WI38 (cell line): ENCODE data around the gene EIF4E2.

Source experiments
- H3K4me3 ChIP-seq: 2 replicates; pipeline ENCODE4 v1.5.1; 2011; ENCODE audit warnings: low read depth, mild to moderate bottlenecking, control low read depth, low read length
- TF ChIP-seq, protein P1 (sequence below): IDR thresholded peaks from 2 replicates; pipeline ENCODE4 v1.5.1; 2012; ENCODE audit warnings: low read depth, mild to moderate bottlenecking, control low read depth, low read length

The EIF4E2 gene, protein sequence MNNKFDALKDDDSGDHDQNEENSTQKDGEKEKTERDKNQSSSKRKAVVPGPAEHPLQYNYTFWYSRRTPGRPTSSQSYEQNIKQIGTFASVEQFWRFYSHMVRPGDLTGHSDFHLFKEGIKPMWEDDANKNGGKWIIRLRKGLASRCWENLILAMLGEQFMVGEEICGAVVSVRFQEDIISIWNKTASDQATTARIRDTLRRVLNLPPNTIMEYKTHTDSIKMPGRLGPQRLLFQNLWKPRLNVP

DNA sequence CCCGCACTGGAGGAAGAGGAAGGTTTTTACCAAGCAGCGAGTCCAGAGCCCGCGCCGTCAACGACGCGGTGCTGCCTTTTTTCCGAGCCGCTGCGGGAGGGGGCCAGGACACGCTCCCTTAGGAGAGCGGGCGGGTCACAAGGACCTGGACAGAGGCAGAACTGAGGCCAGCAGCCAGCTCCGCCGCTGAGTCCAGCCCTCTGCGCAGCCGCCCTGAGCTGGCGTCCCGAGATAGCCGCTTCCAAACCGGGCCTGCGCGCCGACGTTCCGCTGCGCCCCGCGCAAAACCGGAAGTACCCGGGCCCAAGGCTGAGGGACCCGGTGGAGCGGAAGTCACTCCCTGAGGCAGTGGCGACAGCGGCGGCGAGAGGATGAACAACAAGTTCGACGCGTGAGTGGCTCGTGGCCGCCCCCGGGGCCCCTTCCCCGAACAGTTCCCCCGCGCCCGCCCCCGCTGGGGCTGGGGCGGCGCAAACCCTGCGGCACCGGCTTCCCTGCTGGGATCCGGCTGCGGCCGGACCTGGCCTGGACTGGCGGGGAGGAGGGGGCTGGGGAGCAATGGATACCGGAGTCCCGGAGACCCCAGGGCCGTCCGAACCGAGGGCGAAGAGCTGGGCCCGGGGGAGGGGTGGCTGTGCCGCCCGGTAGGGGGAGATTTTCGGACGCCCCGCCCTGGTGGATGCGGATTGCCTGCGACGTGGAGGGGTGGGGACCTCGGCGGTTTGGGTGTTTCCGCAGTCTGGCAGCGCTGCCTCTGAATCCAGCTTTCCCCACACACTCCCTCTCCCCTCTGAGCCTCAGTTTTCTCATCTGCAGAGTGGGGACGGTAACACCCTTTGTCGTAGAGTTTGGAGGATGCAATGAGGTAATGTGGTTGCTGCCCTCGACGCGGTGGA, at the start of gene EIF4E2, which contains the start of gene TIGD1:
EIF4E2 (plus strand) TSS at position 336 of the 896 bp plus-strand sequence; CDS start at position 372, 36 bp downstream.
TIGD1 (minus strand) TSS at position 204 of the 896 bp plus-strand sequence. CDS start 675 bp downstream, outside the sequence.
- H3K4me3 ChIP-seq: peak within 1 kb of the TSS; percentile 87
- TF ChIP-seq, protein P1, sequence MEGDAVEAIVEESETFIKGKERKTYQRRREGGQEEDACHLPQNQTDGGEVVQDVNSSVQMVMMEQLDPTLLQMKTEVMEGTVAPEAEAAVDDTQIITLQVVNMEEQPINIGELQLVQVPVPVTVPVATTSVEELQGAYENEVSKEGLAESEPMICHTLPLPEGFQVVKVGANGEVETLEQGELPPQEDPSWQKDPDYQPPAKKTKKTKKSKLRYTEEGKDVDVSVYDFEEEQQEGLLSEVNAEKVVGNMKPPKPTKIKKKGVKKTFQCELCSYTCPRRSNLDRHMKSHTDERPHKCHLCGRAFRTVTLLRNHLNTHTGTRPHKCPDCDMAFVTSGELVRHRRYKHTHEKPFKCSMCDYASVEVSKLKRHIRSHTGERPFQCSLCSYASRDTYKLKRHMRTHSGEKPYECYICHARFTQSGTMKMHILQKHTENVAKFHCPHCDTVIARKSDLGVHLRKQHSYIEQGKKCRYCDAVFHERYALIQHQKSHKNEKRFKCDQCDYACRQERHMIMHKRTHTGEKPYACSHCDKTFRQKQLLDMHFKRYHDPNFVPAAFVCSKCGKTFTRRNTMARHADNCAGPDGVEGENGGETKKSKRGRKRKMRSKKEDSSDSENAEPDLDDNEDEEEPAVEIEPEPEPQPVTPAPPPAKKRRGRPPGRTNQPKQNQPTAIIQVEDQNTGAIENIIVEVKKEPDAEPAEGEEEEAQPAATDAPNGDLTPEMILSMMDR: peak; percentile 17; the same call in 1 of the 2 replicates

DNA sequence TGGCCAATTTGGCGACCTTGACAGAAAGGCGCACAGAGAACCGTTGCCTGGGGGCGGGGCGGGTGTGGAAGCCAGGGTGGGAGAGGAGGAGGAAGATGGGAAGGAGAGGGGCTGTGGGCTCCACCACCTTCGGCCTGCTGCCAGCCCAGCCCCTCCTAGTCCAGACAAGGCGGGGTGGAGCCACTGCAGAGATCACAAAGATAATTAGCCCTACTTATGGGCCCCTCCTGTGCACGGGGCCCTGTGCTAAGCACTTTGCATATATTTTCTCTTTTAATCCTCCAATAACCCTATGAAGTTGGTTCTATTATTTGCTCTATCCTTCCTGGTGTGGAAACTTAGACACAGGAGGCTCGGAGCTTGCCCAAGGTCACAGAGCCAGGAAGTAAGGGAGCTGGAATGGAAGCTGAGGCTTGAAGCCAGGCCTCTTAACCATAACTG, 49.1 kb upstream of the EIF4E2 start:
- no peak overlapping the region for H3K4me3 ChIP-seq
- TF ChIP-seq, protein P1: no peak

DNA sequence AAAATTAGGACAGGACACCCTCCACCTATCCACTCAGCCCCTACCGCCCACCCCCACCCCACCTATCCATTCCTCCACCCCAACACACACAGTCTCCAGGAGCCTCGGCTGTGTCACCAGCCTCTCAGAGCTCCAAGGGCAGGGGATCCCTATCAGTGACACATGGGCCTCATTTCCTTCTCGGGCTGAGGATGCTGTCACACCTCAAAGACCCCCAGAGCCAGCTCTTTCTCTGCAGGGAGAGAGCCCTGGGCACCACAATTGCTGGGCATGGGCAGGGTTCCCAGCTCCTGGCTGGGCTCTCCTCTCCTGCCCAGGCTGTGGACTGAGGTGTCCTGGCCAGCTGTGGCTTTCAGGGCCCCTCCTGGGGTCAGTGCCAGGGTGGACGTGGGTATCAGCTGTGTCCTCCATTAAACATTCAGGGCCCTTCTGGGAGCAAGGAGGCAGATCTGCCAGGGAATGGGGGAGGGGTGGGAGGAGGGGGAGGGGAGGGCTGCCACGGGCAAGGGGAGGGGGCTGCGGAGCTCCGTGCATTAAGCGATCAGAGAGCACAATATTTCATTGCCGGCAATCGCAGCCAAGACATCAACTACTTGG, 48.6 kb upstream of the EIF4E2 start:
- TF ChIP-seq, protein P1: no peak
- no peak overlapping the region for H3K4me3 ChIP-seq

DNA sequence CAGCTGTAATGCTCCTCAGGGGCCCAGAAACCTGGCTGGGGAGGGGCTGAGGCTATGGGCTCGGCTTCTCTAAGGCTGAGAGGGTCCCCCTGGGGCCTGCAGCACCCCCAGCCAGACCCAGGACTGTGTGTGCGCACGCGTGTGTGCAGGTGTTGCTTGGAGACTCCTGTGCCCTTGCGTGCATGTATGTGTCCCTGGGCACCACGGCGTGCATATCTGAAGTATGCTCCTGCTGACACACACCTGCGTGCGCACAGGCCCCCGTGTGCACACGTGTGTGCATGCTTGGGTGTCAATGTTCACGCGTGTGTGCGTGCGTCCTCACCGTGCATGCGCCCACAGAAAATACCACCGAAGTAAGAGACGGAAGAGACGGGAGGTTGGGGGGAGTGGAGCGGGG, 48.0 kb upstream of the EIF4E2 start:
- TF ChIP-seq, protein P1: no peak
- H3K4me3 ChIP-seq: no peak overlapping the region

DNA sequence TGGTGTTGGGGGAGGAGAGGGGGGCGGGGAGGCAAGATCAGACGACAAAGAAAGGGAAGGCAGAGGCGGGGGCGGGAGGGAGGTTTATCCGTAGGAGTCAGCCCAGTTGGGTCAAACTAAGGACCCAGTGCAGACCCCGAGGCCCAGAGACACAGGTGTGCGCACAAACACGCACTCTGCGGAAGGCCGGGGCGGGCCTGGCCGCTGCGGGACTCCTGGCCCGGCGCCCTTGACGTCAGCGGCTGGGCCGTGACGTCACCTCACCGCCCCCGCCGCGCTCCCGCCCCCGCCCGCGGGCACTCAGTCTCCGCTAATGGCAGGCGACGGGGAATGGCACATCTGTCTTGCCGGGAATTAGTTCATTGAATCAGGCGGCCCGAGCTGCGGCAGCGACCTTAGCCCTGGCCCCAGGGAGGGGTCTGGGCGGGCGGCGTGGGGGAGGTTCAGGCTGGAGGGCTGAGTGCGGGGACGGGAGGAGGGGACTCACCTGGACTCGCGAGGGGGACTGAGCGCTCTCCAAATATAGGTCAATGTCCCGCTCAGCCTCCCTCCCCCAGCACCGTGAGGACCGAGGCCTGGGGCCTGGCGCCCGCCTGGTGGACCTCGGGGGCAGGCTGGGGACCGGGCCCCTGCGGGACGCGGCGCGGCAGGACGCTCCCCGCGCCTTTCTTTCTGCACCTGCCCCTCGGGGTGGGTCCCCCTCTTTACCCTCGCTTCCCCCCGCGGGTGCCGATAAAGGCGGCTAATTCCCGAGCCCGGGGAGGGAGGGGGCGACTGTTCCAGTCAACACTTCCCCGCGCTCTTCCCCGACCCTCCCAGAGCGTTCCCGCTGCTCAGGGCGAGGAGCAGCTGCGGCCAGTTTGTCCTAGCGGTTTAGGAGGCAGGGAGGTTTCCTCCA, 47.3 kb upstream of the EIF4E2 start:
- no peak overlapping the region for H3K4me3 ChIP-seq
- TF ChIP-seq, protein P1: no peak

DNA sequence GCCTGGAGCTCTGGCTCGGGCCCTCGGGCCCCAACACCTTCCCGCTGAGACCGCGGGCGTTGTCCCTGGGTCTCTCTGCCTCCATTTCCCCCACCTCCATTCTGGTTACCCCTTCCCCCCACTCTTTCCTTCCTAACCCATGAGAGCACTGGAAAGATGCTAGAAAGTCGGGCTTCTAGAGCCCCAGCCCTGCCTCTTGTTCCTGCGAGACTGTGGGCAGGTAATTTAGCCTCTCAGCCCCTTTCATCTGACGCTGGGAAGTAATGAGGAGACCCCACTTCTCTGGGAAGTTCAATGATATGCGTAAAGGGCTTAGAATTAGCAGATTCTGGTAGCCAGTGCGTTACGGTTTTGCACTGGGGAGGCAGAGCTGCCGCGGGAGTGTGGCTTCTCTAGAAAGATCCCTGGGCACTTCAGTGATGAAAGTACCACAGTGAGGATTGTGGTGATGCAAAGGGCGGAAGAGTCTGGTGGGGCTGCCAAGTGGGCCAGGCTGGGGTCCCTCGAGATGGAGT, 46.6 kb upstream of the EIF4E2 start:
- H3K4me3 ChIP-seq: no peak overlapping the region
- TF ChIP-seq, protein P1: no peak
